ENCODE measurements around the gene CROCC. TPM values are rescaled to one million over a fixed set of nuclear protein-coding genes. Genes with fewer than 3 reads are reported as not detected.
A peak's percentile ranks its signal among the peaks of the same experiment; 100 is the strongest.
"Not testable (repeated sequence)": the region's sequence is repeated elsewhere in the genome, so short reads cannot be mapped to it uniquely, and the experiment has no call there.

CROCC gene
- polyA plus RNA-seq, 1 of the 3 experiments (the other 2 are of a cell fraction): 39.1 TPM

GRCh38 chr1:16949026-16949425, 27.3 kb downstream of the CROCC start:
- H3K27me3 ChIP-seq (ENCODE audit: insufficient read depth); H2AFZ ChIP-seq (ENCODE audit: low read depth); H3K79me2 ChIP-seq (ENCODE audit: insufficient read depth); H3K9me2 ChIP-seq; H4K20me1 ChIP-seq (ENCODE audit: insufficient read depth); H3K4me1 ChIP-seq (ENCODE audit: control insufficient read depth in 1 of 2, insufficient read depth in 2 of 2, low read depth in 1 of 2, low read length in 1 of 2); H3K9me3 ChIP-seq; POLR2A ChIA-PET; H3K36me3 ChIP-seq (replicated peaks in 1 of 2; ENCODE audit: control insufficient read depth in 1 of 2, insufficient read depth in 2 of 2, low read length in 1 of 2); H3K4me3 ChIP-seq (ENCODE audit: low read depth in 2 of 2, low read length in 1 of 2); H3K27ac ChIP-seq (ENCODE audit: low read depth in 2 of 2, low read length in 1 of 2); DNase-seq; H3F3A ChIP-seq (replicated peaks; ENCODE audit: insufficient read depth); H3K9ac ChIP-seq; H3K4me2 ChIP-seq: not testable (repeated sequence)
- peak; percentile 18; the same call in 1 of the 2 replicates for TF ChIP-seq NFIC (IDR thresholded peaks at IDR 0.05; ENCODE audit: borderline replicate concordance)
- CTCF ChIA-PET: interaction anchor here (1.1 to 20.3 kb wide), 4 partner anchors 13 to 327 kb away, joined by 3 to 408 read pairs (median 38); partner anchors contain the start of gene SDHB
- WGBS (ENCODE audit: low lambda C conversion rate): 38% methylated on average over 7 of the region's 7 CpGs

- H3K9ac ChIP-seq; H3K27me3 ChIP-seq (ENCODE audit: insufficient read depth); H3K9me3 ChIP-seq; H3K9me2 ChIP-seq; H3K27ac ChIP-seq (ENCODE audit: low read depth in 2 of 2, low read length in 1 of 2); H3K79me2 ChIP-seq (ENCODE audit: insufficient read depth); H3K4me2 ChIP-seq; H3K4me3 ChIP-seq (ENCODE audit: low read depth in 2 of 2, low read length in 1 of 2); H4K20me1 ChIP-seq (ENCODE audit: insufficient read depth); H3K4me1 ChIP-seq (ENCODE audit: control insufficient read depth in 1 of 2, insufficient read depth in 2 of 2, low read depth in 1 of 2, low read length in 1 of 2); H2AFZ ChIP-seq (ENCODE audit: low read depth); H3F3A ChIP-seq (replicated peaks; ENCODE audit: insufficient read depth); H3K36me3 ChIP-seq (replicated peaks in 1 of 2; ENCODE audit: control insufficient read depth in 1 of 2, insufficient read depth in 2 of 2, low read length in 1 of 2); DNase-seq: not testable (repeated sequence)
- POLR2A ChIA-PET: interaction anchor here (0.7 kb wide), 1 partner anchor 15 kb away, joined by 3 read pairs; no protein-coding TSS in a partner anchor
- WGBS (ENCODE audit: low lambda C conversion rate): 95% methylated on average over 4 of the region's 4 CpGs
- CTCF ChIA-PET: interaction anchor here (0.5 to 20.3 kb wide), 25 partner anchors 10 to 584 kb away, joined by 3 to 408 read pairs (median 4); partner anchors contain the start of genes NBPF1 and SDHB
Observed at GRCh38 chr1:16952376-16952775, 30.6 kb downstream of the CROCC start.

- no peaks in the 10 kb centered on the region for H4K20me1 ChIP-seq (ENCODE audit: insufficient read depth)
- TF ChIP-seq FOXJ3 (CRISPR knock-in tag; IDR thresholded peaks at IDR 0.05): no peak
- TF ChIP-seq RXRA (IDR thresholded peaks at IDR 0.05; ENCODE audit: borderline replicate concordance, low read depth): no peak
- no peak for TF ChIP-seq GABPA (IDR thresholded peaks at IDR 0.05; ENCODE audit: low read depth)
- no peak for TF ChIP-seq EP300 (IDR thresholded peaks at IDR 0.05; ENCODE audit: borderline replicate concordance in 1 of 2, low read depth in 1 of 2, low read length in 1 of 2)
- TF ChIP-seq TCF12 (IDR thresholded peaks at IDR 0.05): no peak
- no peak for TF ChIP-seq NFIC (IDR thresholded peaks at IDR 0.05; ENCODE audit: borderline replicate concordance)
- no peak for TF ChIP-seq NRF1 (IDR thresholded peaks at IDR 0.05; ENCODE audit: low read depth, low read length)
- no peak for TF ChIP-seq RAD21 (IDR thresholded peaks at IDR 0.05; ENCODE audit: low read length)
- no peak for TF ChIP-seq JUND (IDR thresholded peaks at IDR 0.05)
- no peak for TF ChIP-seq IRF3 (IDR thresholded peaks at IDR 0.05; ENCODE audit: low read depth, low read length)
- TF ChIP-seq FOXM1 (IDR thresholded peaks at IDR 0.05; ENCODE audit: low read depth): no peak
- no peaks in the 10 kb centered on the region; a peak in 1 of 4 replicates for H3K4me1 ChIP-seq (ENCODE audit: control insufficient read depth in 1 of 2, insufficient read depth in 2 of 2, low read depth in 1 of 2, low read length in 1 of 2)
- H3K9ac ChIP-seq: no peak overlapping the region
- H3F3A ChIP-seq (replicated peaks; ENCODE audit: insufficient read depth): peaks cover 7% of the 10 kb centered on the region
- no peaks in the 10 kb centered on the region for H3K79me2 ChIP-seq (ENCODE audit: insufficient read depth)
- H3K9me3 ChIP-seq: no peaks in the 10 kb centered on the region
- no peak overlapping the region for H2AFZ ChIP-seq (ENCODE audit: low read depth)
- peaks cover 0 to 2% of the 10 kb centered on the region in 2 experiments for H3K36me3 ChIP-seq (replicated peaks in 1 of 2; ENCODE audit: control insufficient read depth in 1 of 2, insufficient read depth in 2 of 2, low read length in 1 of 2)
- no peaks in the 10 kb centered on the region for H3K9me2 ChIP-seq
- no peak overlapping the region for H3K4me2 ChIP-seq
- 90% methylated on average over 7 of the region's 18 CpGs for WGBS (ENCODE audit: low lambda C conversion rate)
- POLR2A ChIA-PET: interaction anchor here (0.5 kb wide), 1 partner anchor 94 kb away, joined by 3 read pairs; no protein-coding TSS in a partner anchor
- no peak overlapping the region for H3K27ac ChIP-seq (ENCODE audit: low read depth in 2 of 2, low read length in 1 of 2)
- no peaks in the 10 kb centered on the region for H3K27me3 ChIP-seq (ENCODE audit: insufficient read depth)
- CTCF ChIA-PET: interaction anchor here (1.2 to 20.3 kb wide), 2 partner anchors 31 to 88 kb away, joined by 3 to 408 read pairs; partner anchors contain the start of gene SDHB
- no peak for DNase-seq
- H3K4me3 ChIP-seq (ENCODE audit: low read depth in 2 of 2, low read length in 1 of 2): no peak overlapping the region
Observed at GRCh38 chr1:16954579-16954978, 32.8 kb downstream of the CROCC start.
